Stimulated activated CD8-positive, alpha-beta memory T cell treated with anti-CD3 and anti-CD28 coated beads, Interleukin-12 subunit alpha, Interleukin-12 subunit beta, amount 100 ng/mL, for 24 hours (primary cell): ENCODE results near the gene DHRS1.
"Not testable (repeated sequence)": the region's sequence is repeated elsewhere in the genome, so short reads cannot be mapped to it uniquely, and the experiment has no call there.

ENCODE experiments used
- DNase-seq: peaks from one replicate; pipeline ENCODE4 v3.0.0-alpha.2; 2020; ENCODE audit errors: extremely low read depth

DHRS1 gene

GRCh38 chr14:24246765-24247212 is 52.8 kb downstream of the DHRS1 start:
- DNase-seq = no peak

- DNase-seq = not testable (repeated sequence)
These were observed 54.2 kb downstream of the DHRS1 start for GRCh38 chr14:24245350-24245749.

GRCh38 chr14:24243336-24243836 is 56.2 kb downstream of the DHRS1 start:
- no peak for DNase-seq

GRCh38 chr14:24241829-24242443 is 57.6 kb downstream of the DHRS1 start:
- DNase-seq = peak; percentile 90
